Kidney (tissue), 14 donors: ENCODE results near the gene GNB3. TPM values are rescaled to one million over a fixed set of nuclear protein-coding genes. Genes with fewer than 3 reads are reported as not detected.

ENCODE experiments used
- DNase-seq, 5 donors: peaks; one replicate each; pipeline ENCODE4 v3.0.0-alpha.2; 2013 to 2020
- FAIRE-seq: peaks from 2 replicates; lab custom pipeline; 2012; peaks lifted over from hg19 to GRCh38; lab: Jason Lieb, UNC
- H3K27ac ChIP-seq, 2 donors: one replicate each; pipeline ENCODE4 v1.7.0; 2013; ENCODE audit warnings: low read depth in 2 of 2, low read length in 2 of 2, inconsistent platforms in 1 of 2
- H3K27me3 ChIP-seq: one replicate; pipeline ENCODE4 v1.7.1; 2013; ENCODE audit warnings: low read length, inconsistent platforms; ENCODE audit not compliant: control insufficient read depth, insufficient read depth
- H3K36me3 ChIP-seq, 3 donors: one replicate each; pipeline versions ENCODE4 v1.7.0 to v1.7.1; 2013; ENCODE audit warnings: low read length in 3 of 3, control low read depth in 1 of 3, inconsistent platforms in 1 of 3; ENCODE audit not compliant: insufficient read depth in 3 of 3, control insufficient read depth in 2 of 3
- H3K4me1 ChIP-seq, 3 donors: one replicate each; pipeline versions ENCODE4 v1.7.0 to v1.7.1; 2013; ENCODE audit warnings: low read length in 3 of 3, inconsistent platforms in 1 of 3, low read depth in 1 of 3; ENCODE audit not compliant: control insufficient read depth in 2 of 3, insufficient read depth in 2 of 3
- H3K4me3 ChIP-seq, 3 donors: one replicate each; pipeline versions ENCODE4 v1.7.0 to v1.8.1; 2013; ENCODE audit warnings: low read length in 3 of 3, control low read depth in 1 of 3, inconsistent platforms in 1 of 3
- H3K9ac ChIP-seq, 3 donors: one replicate each; pipeline versions ENCODE4 v1.7.0 to v1.7.1; 2013; ENCODE audit warnings: low read length in 3 of 3, control low read depth in 1 of 3, inconsistent platforms in 1 of 3
- H3K9me3 ChIP-seq, 3 donors: one replicate each; pipeline versions ENCODE4 v1.7.0 to v1.7.1; 2013; ENCODE audit warnings: low read length in 3 of 3, control low read depth in 1 of 3, inconsistent platforms in 1 of 3; ENCODE audit not compliant: control insufficient read depth in 2 of 3, insufficient read depth in 1 of 3
- CTCF ChIP-seq: IDR thresholded peaks from 3 replicates; pipeline ENCODE4 v1.5.1; 2012; ENCODE audit warnings: mild to moderate bottlenecking, moderate library complexity, borderline replicate concordance; ENCODE audit not compliant: insufficient read depth; ENCODE audit errors: extremely low read depth
- intact Hi-C: fragments of 100-400 bp; cut with DNase I; formaldehyde crosslinking; loops from one replicate; pipeline ENCODE4 v1.11.1; 2022
- polyA plus RNA-seq: library from polyadenylated mRNA; stranded (reverse); fragments of 350-450 nt; fragmentation: Illumina TruSeq; extraction: RNeasy Lipid Tissue Mini Kit (QIAGEN cat#74804); gene quantifications from one replicate; pipeline ENCODE4 v1.2.3, GENCODE V29; 2014; ENCODE audit warnings: low read depth, low replicate concordance; ENCODE audit not compliant: insufficient read depth
- total RNA-seq: library from RNA; stranded (reverse); fragmentation: NEBNext Ultra II Directional; extraction: Animal tissue kit (Norgen Biotek cat#: 25700); gene quantifications from one replicate; pipeline ENCODE4 v1.2.1, GENCODE V29; 2021
- donor health status: control.
- donor health status: control.
- donor health status: control.
- donor health status: control.
- donor health status: control.
- donor health status: DM: yes; HTN: yes; CAD: no.
- donor health status: Normal renal cell carcinoma (clear cell type).

Gene GNB3
- total and polyA plus RNA-seq, 2 donors from 2014 or later, result 1.4 to 2.6 TPM

GRCh38 chr12:6847676-6848075 lies 7.0 kb downstream of the GNB3 start:
- no peak for TF ChIP-seq CTCF
- no peak for DNase-seq
- peaks cover 0 to 2% (median 0%) of the 10 kb centered on the region in 3 donors for H3K36me3 ChIP-seq
- no peak overlapping the region for H3K27ac ChIP-seq
- no peak for FAIRE-seq
- intact Hi-C loops, result no loop called here
- H3K9me3 ChIP-seq, result no peaks in the 10 kb centered on the region
- H3K27me3 ChIP-seq, result no peaks in the 10 kb centered on the region
- H3K9ac ChIP-seq, result no peak overlapping the region
- no peak overlapping the region for H3K4me3 ChIP-seq
- peaks cover 0 to 6% (median 0%) of the 10 kb centered on the region in 3 donors for H3K4me1 ChIP-seq

GRCh38 chr12:6849427-6849826 lies 8.7 kb downstream of the GNB3 start:
- DNase-seq, result peak in 1 of 5 donors; percentile 26
- H3K27me3 ChIP-seq, result no peaks in the 10 kb centered on the region
- peaks cover 0 to 2% (median 0%) of the 10 kb centered on the region in 3 donors for H3K36me3 ChIP-seq
- no peaks in the 10 kb centered on the region for H3K9me3 ChIP-seq
- intact Hi-C loops, result no loop called here
- no peak overlapping the region for H3K9ac ChIP-seq
- no peak for TF ChIP-seq CTCF
- peaks cover 0 to 11% (median 6%) of the 10 kb centered on the region in 3 donors for H3K4me1 ChIP-seq
- H3K4me3 ChIP-seq, result no peak overlapping the region
- H3K27ac ChIP-seq, result no peak overlapping the region
- FAIRE-seq, result no peak

- no peak overlapping the region for H3K4me3 ChIP-seq
- TF ChIP-seq CTCF, result no peak
- peaks cover 0 to 4% (median 0%) of the 10 kb centered on the region in 3 donors for H3K36me3 ChIP-seq
- H3K9me3 ChIP-seq, result no peaks in the 10 kb centered on the region
- H3K27ac ChIP-seq, result no peak overlapping the region
- no peak overlapping the region for H3K9ac ChIP-seq
- intact Hi-C loops, result no loop called here
- no peaks in the 10 kb centered on the region for H3K27me3 ChIP-seq
- H3K4me1 ChIP-seq, result peaks cover 0 to 11% (median 6%) of the 10 kb centered on the region in 3 donors
- FAIRE-seq (no peak), DNase-seq (peak in 1 of 5 donors; percentile 59)
Observed at GRCh38 chr12:6849976-6850560, 9.3 kb downstream of the GNB3 start.
